GM12878 (cell line): ENCODE measurements around the gene OCA2. TPM values are rescaled to one million over a fixed set of nuclear protein-coding genes. Genes with fewer than 3 reads are reported as not detected.
A peak's percentile ranks its signal among the peaks of the same experiment; 100 is the strongest.

ENCODE experiments used
- ATAC-seq: fragments of 200-7000 bp; cut with Tn5 transposase; 3 replicates; pipeline ENCODE4 v1.9.1; 2020; ENCODE audit warnings: mild to moderate bottlenecking, moderate library complexity
- BruUV-seq: library from RNA; stranded (reverse); fragments of 400-500 nt; replicated peaks from 2 replicates; lab custom pipeline; 2021; lab: Mats Ljungman, UMichigan
- CTCF ChIA-PET: fragments of 300-600 bp; sonication (Branson Sonifier 250); formaldehyde crosslinking; extraction: SDS; loops from one replicate; lab custom pipeline; 2021; ENCODE audit warnings: inconsistent platforms; lab: Yijun Ruan, JAX
- POLR2A ChIA-PET: fragments of 350-600 bp; formaldehyde crosslinking; extraction: SDS; loops from one replicate; lab custom pipeline; 2021; ENCODE audit warnings: inconsistent platforms; lab: Charles Lee
- RAD21 ChIA-PET: fragments of 300-600 bp; sonication (Branson Sonifier 250); formaldehyde crosslinking; loops from one replicate; lab custom pipeline; 2023; ENCODE audit warnings: antibody characterized with exemption; ENCODE audit not compliant: unreplicated experiment; lab: Charles Lee
- SMC1A ChIA-PET: fragments of 300-600 bp; sonication (Branson Sonifier 250); formaldehyde crosslinking; loops from one replicate; lab custom pipeline; 2023; ENCODE audit not compliant: unreplicated experiment, uncharacterized antibody; lab: Charles Lee
- DNase-seq: peaks from one replicate; pipeline ENCODE4 v3.0.0-alpha.2; 2011; ENCODE audit warnings: low read depth, low spot score
- FAIRE-seq: peaks from 3 replicates; lab custom pipeline; 2011; peaks lifted over from hg19 to GRCh38; lab: Jason Lieb, UNC
- H2AFZ ChIP-seq: 2 replicates; pipeline ENCODE4 v1.6.0; 2011; ENCODE audit warnings: low read depth, low read length, control low read depth; ENCODE audit not compliant: control insufficient read depth
- H3K27ac ChIP-seq: 2 replicates; pipeline ENCODE4 v1.5.1; 2011; ENCODE audit warnings: control low read depth; ENCODE audit not compliant: control insufficient read depth, insufficient read depth
- H3K27me3 ChIP-seq, 2 experiments: replicated peaks in 1 of 2; 2 replicates each; pipeline versions ENCODE4 v1.6.0 to v1.6.1; 2011; ENCODE audit warnings: low read length in 1 of 2; ENCODE audit not compliant: control insufficient read depth in 2 of 2, insufficient read depth in 2 of 2
- H3K36me3 ChIP-seq, 2 experiments: 2 replicates each; pipeline ENCODE4 v1.5.1; 2011; ENCODE audit warnings: low read length in 1 of 2; ENCODE audit not compliant: control insufficient read depth in 2 of 2, insufficient read depth in 2 of 2
- H3K4me1 ChIP-seq: 2 replicates; pipeline ENCODE4 v1.6.1; 2011; ENCODE audit warnings: mild to moderate bottlenecking, low read length, moderate library complexity, mixed read lengths; ENCODE audit not compliant: control insufficient read depth, insufficient read depth
- H3K4me2 ChIP-seq: 2 replicates; pipeline ENCODE4 v1.6.0; 2011; ENCODE audit warnings: control low read depth; ENCODE audit not compliant: control insufficient read depth, insufficient read depth
- H3K4me3 ChIP-seq: fragments of 200-600 bp; sonication (generic); 2 replicates; pipeline ENCODE4 v1.5.1; 2016
- H3K79me2 ChIP-seq: 2 replicates; pipeline ENCODE4 v1.6.0; 2011; ENCODE audit warnings: low read length; ENCODE audit not compliant: control insufficient read depth, insufficient read depth
- H3K9ac ChIP-seq: 2 replicates; pipeline ENCODE4 v1.8.0; 2011; ENCODE audit warnings: low read length, control low read depth, mixed read lengths; ENCODE audit not compliant: control insufficient read depth, insufficient read depth
- H3K9me3 ChIP-seq: replicated peaks from 3 replicates; pipeline ENCODE4 v1.5.1; 2011; ENCODE audit warnings: mild to moderate bottlenecking, low read length; ENCODE audit not compliant: control insufficient read depth, insufficient read depth
- H4K20me1 ChIP-seq: 2 replicates; pipeline ENCODE4 v1.6.0; 2011; ENCODE audit not compliant: control insufficient read depth, insufficient read depth
- ATF3 ChIP-seq: IDR thresholded peaks from 2 replicates; pipeline ENCODE4 v1.6.1; 2011; ENCODE audit warnings: low read depth, mild to moderate bottlenecking, low read length, moderate library complexity, borderline replicate concordance; ENCODE audit errors: extremely low read depth
- CBX5 ChIP-seq: sonication (generic); IDR thresholded peaks from 2 replicates; pipeline ENCODE4 v1.6.1; 2016; ENCODE audit warnings: low read depth, moderate library complexity, mild to moderate bottlenecking, inconsistent platforms
- CEBPB ChIP-seq, 2 experiments: fragments of 150-350 bp in 1 of 2; IDR thresholded peaks; 2 replicates each; pipeline ENCODE4 v1.6.1; 2012 to 2014; ENCODE audit warnings: low read depth in 2 of 2, low read length in 2 of 2, borderline replicate concordance in 1 of 2, inconsistent platforms in 1 of 2
- IKZF2 ChIP-seq, 2 experiments: fragments of 450-650 bp; IDR thresholded peaks; 2 replicates each; pipeline ENCODE4 v1.6.1; 2017; ENCODE audit warnings: mild to moderate bottlenecking in 2 of 2, moderate library complexity in 2 of 2
- KAT2A ChIP-seq: conservative IDR thresholded peaks from 2 replicates; pipeline ENCODE4 v1.6.1; 2011; ENCODE audit warnings: low read depth, low read length; ENCODE audit not compliant: control insufficient read depth
- RAD21 ChIP-seq: IDR thresholded peaks from 2 replicates; pipeline ENCODE4 v1.6.1; 2011; ENCODE audit warnings: mild to moderate bottlenecking, low read depth, low read length, moderate library complexity; ENCODE audit not compliant: insufficient read depth
- RELB ChIP-seq: fragments of 450-650 bp; IDR thresholded peaks from 2 replicates; pipeline ENCODE4 v1.6.1; 2017; ENCODE audit warnings: low read depth, mild to moderate bottlenecking, moderate library complexity
- SIX5 ChIP-seq: IDR thresholded peaks from 2 replicates; pipeline ENCODE4 v1.6.1; 2011; ENCODE audit warnings: mild to moderate bottlenecking, low read depth, low read length, moderate library complexity; ENCODE audit not compliant: severe bottlenecking
- SMC3 ChIP-seq: IDR thresholded peaks from 2 replicates; pipeline ENCODE4 v1.6.1; 2011; ENCODE audit warnings: low read length, improper control_type of control experiment, borderline replicate concordance
- SPI1 ChIP-seq: IDR thresholded peaks from 2 replicates; pipeline ENCODE4 v1.6.1; 2011; ENCODE audit warnings: low read depth, mild to moderate bottlenecking, low read length, moderate library complexity, borderline replicate concordance; ENCODE audit not compliant: insufficient read depth
- SUZ12 ChIP-seq: fragments of 200-600 bp; sonication (generic); IDR thresholded peaks from one replicate; pipeline ENCODE4 v1.6.1; 2018; ENCODE audit warnings: antibody characterized with exemption, mild to moderate bottlenecking; ENCODE audit not compliant: unreplicated experiment
- WGBS: methylation state at CpG from one replicate; pipeline ENCODE4 v1.1.6; 2016; ENCODE audit warnings: low lambda C conversion rate; ENCODE audit not compliant: insufficient replicate concordance, insufficient coverage; ENCODE audit errors: missing lambda C conversion rate; 5-methylcytosine and 5-hydroxymethylcytosine counted together
- in situ Hi-C: fragments of 300-500 bp; cut with MboI; formaldehyde crosslinking; loops from 9 replicates; pipeline ENCODE4 v1.14.3; 2018; ENCODE audit warnings: mixed read lengths
- intact Hi-C: fragments of 100-400 bp; cut with micrococcal nuclease; formaldehyde crosslinking; loops from one replicate; pipeline ENCODE4 v1.14.2; 2022; ENCODE audit not compliant: unreplicated experiment
- polyA plus RNA-seq, 11 experiments: library from polyadenylated mRNA; depleted of rRNA in 4 of 11; unstranded in 6 of 11; stranded (reverse) in 5 of 11; fragments of >200 nt; fragmentation: Nextera tagmentation in 4 of 11; fragmentation: Illumina TruSeq in 1 of 11; extraction: Ambion mirVana in 4 of 11; extraction: Trizol in 1 of 11; gene quantifications; 1 replicate in 1 of 11; 2 replicates in 10 of 11; pipeline versions ENCODE4 v1.2.1 to v1.2.3, GENCODE V29; 2011 to 2016; ENCODE audit warnings: inconsistent platforms in 2 of 11, missing spikeins in 2 of 11, low read depth in 1 of 11
- total RNA-seq, 4 experiments: library from RNA; depleted of rRNA in 3 of 4; stranded (reverse); fragments of >200 nt in 3 of 4; fragmentation: Illumina TruSeq in 1 of 4; extraction: Trizol in 1 of 4; gene quantifications; 2 replicates each; pipeline versions ENCODE4 v1.2.1 to v1.2.3, GENCODE V29; 2013 to 2021
- TF ChIP-seq, protein P1 (sequence below), 3 experiments: IDR thresholded peaks in 2 of 3; conservative IDR thresholded peaks in 1 of 3; 2 replicates each; pipeline ENCODE4 v1.5.1; 2011; ENCODE audit warnings: low read depth in 3 of 3, low read length in 3 of 3, mild to moderate bottlenecking in 3 of 3, control low read depth in 2 of 3, moderate library complexity in 2 of 3, inconsistent platforms in 1 of 3, mixed read lengths in 1 of 3; ENCODE audit not compliant: control insufficient read depth in 2 of 3, insufficient read depth in 1 of 3; ENCODE audit errors: extremely low read depth in 1 of 3
- TF ChIP-seq, protein P2 (sequence below): IDR thresholded peaks from 2 replicates; pipeline ENCODE4 v1.6.1; 2012; ENCODE audit warnings: mild to moderate bottlenecking, low read depth, low read length

OCA2 gene
- total and polyA plus RNA-seq, 10 of the 15 experiments (the other 5 are each of a cell fraction or from before 2014, with no cell fraction given): 0.04 to 1.8 TPM; not detected in 8

GRCh38 chr15:28091313-28091712 is 7.8 kb downstream of the OCA2 start (continued):
- no peak for TF ChIP-seq SPI1

DNA sequence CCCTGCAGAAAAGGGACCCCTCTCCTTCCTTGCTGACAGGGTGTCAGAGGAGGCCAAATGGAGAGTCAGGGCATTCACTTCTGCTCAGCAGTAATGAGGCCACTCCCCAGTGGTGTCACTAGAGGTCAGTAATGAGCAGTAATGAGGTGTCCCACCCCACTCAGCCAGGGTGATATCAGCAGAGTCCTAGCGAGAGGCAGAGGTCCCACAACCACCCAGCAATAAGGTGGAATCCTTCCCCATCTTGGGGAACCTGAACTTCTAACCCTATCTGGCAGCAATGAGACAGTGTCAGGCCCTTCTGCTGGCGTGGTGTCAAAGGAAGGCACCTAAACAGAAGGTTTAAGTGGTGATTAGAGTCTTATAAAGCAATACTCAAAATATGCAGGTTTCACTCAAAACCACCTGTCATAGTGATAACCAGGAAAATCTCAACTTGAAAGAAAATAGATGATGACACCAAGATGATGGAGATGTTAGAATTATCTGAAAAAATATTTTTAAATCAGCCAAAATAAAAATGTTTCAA is 12.9 kb downstream of the OCA2 start:
- Histone ChIP-seq H3K9ac (no peak overlapping the region), H3K79me2 (no peaks in the 10 kb centered on the region), H3K4me3 (no peak overlapping the region), H3K36me3 (no peaks in the 10 kb centered on the region), H2AFZ (no peak overlapping the region), H3K27me3 (no peaks in the 10 kb centered on the region), H3K9me3 (no peaks in the 10 kb centered on the region; the same call in 2 of the 3 replicates), H3K27ac (no peak overlapping the region), H3K4me1 (no peaks in the 10 kb centered on the region), H3K4me2 (0 out of 2 replicates have a peak overlapping the region, but pooled peaks have one; percentile 42), H4K20me1 (no peaks in the 10 kb centered on the region)
- no peak for TF ChIP-seq CBX5
- TF ChIP-seq ATF3: no peak
- TF ChIP-seq RAD21: peak; percentile 47
- no peak for TF ChIP-seq KAT2A
- no peak for TF ChIP-seq SIX5
- TF ChIP-seq IKZF2 (IDR thresholded peaks at IDR 0.05): no peak
- peak; percentile 52 for TF ChIP-seq SMC3
- TF ChIP-seq, protein P1, sequence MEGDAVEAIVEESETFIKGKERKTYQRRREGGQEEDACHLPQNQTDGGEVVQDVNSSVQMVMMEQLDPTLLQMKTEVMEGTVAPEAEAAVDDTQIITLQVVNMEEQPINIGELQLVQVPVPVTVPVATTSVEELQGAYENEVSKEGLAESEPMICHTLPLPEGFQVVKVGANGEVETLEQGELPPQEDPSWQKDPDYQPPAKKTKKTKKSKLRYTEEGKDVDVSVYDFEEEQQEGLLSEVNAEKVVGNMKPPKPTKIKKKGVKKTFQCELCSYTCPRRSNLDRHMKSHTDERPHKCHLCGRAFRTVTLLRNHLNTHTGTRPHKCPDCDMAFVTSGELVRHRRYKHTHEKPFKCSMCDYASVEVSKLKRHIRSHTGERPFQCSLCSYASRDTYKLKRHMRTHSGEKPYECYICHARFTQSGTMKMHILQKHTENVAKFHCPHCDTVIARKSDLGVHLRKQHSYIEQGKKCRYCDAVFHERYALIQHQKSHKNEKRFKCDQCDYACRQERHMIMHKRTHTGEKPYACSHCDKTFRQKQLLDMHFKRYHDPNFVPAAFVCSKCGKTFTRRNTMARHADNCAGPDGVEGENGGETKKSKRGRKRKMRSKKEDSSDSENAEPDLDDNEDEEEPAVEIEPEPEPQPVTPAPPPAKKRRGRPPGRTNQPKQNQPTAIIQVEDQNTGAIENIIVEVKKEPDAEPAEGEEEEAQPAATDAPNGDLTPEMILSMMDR (IDR thresholded peaks at IDR 0.05 in 2 of 3, conservative IDR thresholded peaks at IDR 0.05 in 1 of 3; ENCODE audit: control insufficient read depth in 2 of 3, extremely low read depth in 1 of 3, insufficient read depth in 1 of 3, low read depth in 3 of 3, low read length in 3 of 3): peak; percentile 70 to 76 (median 76)
- TF ChIP-seq, protein P2, sequence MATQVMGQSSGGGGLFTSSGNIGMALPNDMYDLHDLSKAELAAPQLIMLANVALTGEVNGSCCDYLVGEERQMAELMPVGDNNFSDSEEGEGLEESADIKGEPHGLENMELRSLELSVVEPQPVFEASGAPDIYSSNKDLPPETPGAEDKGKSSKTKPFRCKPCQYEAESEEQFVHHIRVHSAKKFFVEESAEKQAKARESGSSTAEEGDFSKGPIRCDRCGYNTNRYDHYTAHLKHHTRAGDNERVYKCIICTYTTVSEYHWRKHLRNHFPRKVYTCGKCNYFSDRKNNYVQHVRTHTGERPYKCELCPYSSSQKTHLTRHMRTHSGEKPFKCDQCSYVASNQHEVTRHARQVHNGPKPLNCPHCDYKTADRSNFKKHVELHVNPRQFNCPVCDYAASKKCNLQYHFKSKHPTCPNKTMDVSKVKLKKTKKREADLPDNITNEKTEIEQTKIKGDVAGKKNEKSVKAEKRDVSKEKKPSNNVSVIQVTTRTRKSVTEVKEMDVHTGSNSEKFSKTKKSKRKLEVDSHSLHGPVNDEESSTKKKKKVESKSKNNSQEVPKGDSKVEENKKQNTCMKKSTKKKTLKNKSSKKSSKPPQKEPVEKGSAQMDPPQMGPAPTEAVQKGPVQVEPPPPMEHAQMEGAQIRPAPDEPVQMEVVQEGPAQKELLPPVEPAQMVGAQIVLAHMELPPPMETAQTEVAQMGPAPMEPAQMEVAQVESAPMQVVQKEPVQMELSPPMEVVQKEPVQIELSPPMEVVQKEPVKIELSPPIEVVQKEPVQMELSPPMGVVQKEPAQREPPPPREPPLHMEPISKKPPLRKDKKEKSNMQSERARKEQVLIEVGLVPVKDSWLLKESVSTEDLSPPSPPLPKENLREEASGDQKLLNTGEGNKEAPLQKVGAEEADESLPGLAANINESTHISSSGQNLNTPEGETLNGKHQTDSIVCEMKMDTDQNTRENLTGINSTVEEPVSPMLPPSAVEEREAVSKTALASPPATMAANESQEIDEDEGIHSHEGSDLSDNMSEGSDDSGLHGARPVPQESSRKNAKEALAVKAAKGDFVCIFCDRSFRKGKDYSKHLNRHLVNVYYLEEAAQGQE: no peak
- TF ChIP-seq CEBPB (IDR thresholded peaks at IDR 0.05; ENCODE audit: borderline replicate concordance in 1 of 2, low read depth in 2 of 2, low read length in 2 of 2): no peak
- TF ChIP-seq RELB: no peak
- TF ChIP-seq SUZ12: no peak
- RAD21 ChIA-PET: no interaction called here
- peak; percentile 74 for FAIRE-seq
- in situ Hi-C loops: no loop called here
- WGBS: 2% methylated on average over 2 of the region's 2 CpGs
- BruUV-seq: no TSS peak
- ATAC-seq: peak; percentile 99
- CTCF ChIA-PET: no interaction called here
- intact Hi-C loops: no loop called here
- DNase-seq: peak; percentile 25
- SMC1A ChIA-PET: no interaction called here
- POLR2A ChIA-PET: no interaction called here
